H9 (cell line): ENCODE measurements around the gene GPATCH2. TPM values are rescaled to one million over a fixed set of nuclear protein-coding genes. Genes with fewer than 3 reads are reported as not detected.
A peak's percentile ranks its signal among the peaks of the same experiment; 100 is the strongest.

Source experiments
- DNase-seq: peaks from one replicate; pipeline ENCODE4 v3.0.0-alpha.2; 2017
- H2AFZ ChIP-seq: one replicate; pipeline ENCODE4 v1.6.1; 2013; ENCODE audit warnings: mild to moderate bottlenecking, low read length, control low read depth, moderate library complexity
- H2AK5ac ChIP-seq: 2 replicates; pipeline ENCODE4 v1.6.1; 2013; ENCODE audit warnings: low read length, control low read depth, mixed read lengths; ENCODE audit not compliant: insufficient read length
- H2BK120ac ChIP-seq: one replicate; pipeline ENCODE4 v1.6.1; 2013; ENCODE audit warnings: low read depth, mild to moderate bottlenecking, low read length, control low read depth, inconsistent platforms; ENCODE audit not compliant: poor library complexity, severe bottlenecking
- H2BK12ac ChIP-seq: 2 replicates; pipeline ENCODE4 v1.6.1; 2013; ENCODE audit warnings: low read length, control low read depth, mixed read lengths, low read depth; ENCODE audit not compliant: insufficient read length
- H2BK15ac ChIP-seq: 2 replicates; pipeline ENCODE4 v1.6.1; 2013; ENCODE audit warnings: low read depth, low read length, control low read depth
- H2BK20ac ChIP-seq: one replicate; pipeline ENCODE4 v1.6.1; 2013; ENCODE audit warnings: low read depth, mild to moderate bottlenecking, low read length, control low read depth, inconsistent platforms; ENCODE audit not compliant: poor library complexity, severe bottlenecking
- H2BK5ac ChIP-seq: 2 replicates; pipeline ENCODE4 v1.6.1; 2013; ENCODE audit warnings: low read length, control low read depth, mixed read lengths; ENCODE audit not compliant: insufficient read length
- H3K14ac ChIP-seq: 2 replicates; pipeline ENCODE4 v1.6.1; 2013; ENCODE audit warnings: low read length, control low read depth; ENCODE audit not compliant: insufficient read depth
- H3K18ac ChIP-seq: 2 replicates; pipeline ENCODE4 v1.6.1; 2013; ENCODE audit warnings: low read depth, mild to moderate bottlenecking, mixed read lengths, low read length, control low read depth; ENCODE audit not compliant: insufficient read length
- H3K23ac ChIP-seq: 2 replicates; pipeline ENCODE4 v1.6.1; 2013; ENCODE audit warnings: low read length, control low read depth, mixed read lengths, low read depth; ENCODE audit not compliant: insufficient read length
- H3K23me2 ChIP-seq: 2 replicates; pipeline ENCODE4 v1.6.1; 2013; ENCODE audit warnings: low read depth, mild to moderate bottlenecking, mixed read lengths, low read length, control low read depth; ENCODE audit not compliant: insufficient read length, poor library complexity, severe bottlenecking
- H3K27ac ChIP-seq: 2 replicates; pipeline ENCODE4 v1.5.1; 2013; ENCODE audit warnings: low read length, control low read depth, mixed read lengths, low read depth; ENCODE audit not compliant: insufficient read length
- H3K27me3 ChIP-seq: 2 replicates; pipeline ENCODE4 v1.6.1; 2013; ENCODE audit warnings: low read length, control low read depth, inconsistent platforms; ENCODE audit not compliant: insufficient read depth
- H3K4ac ChIP-seq: 2 replicates; pipeline ENCODE4 v1.6.1; 2013; ENCODE audit warnings: low read depth, mild to moderate bottlenecking, control low read depth, inconsistent platforms, low read length, moderate library complexity
- H3K4me1 ChIP-seq: 2 replicates; pipeline ENCODE4 v1.6.1; 2013; ENCODE audit warnings: low read length, control low read depth, inconsistent platforms; ENCODE audit not compliant: insufficient read depth
- H3K4me2 ChIP-seq: 2 replicates; pipeline ENCODE4 v1.6.1; 2013; ENCODE audit warnings: low read length, control low read depth, mixed read lengths; ENCODE audit not compliant: insufficient read length, insufficient read depth
- H3K56ac ChIP-seq: 2 replicates; pipeline ENCODE4 v1.6.1; 2013; ENCODE audit warnings: low read depth, mild to moderate bottlenecking, mixed read lengths, low read length, control low read depth; ENCODE audit not compliant: insufficient read length
- H3K79me1 ChIP-seq: 2 replicates; pipeline ENCODE4 v1.6.1; 2013; ENCODE audit warnings: low read depth, mild to moderate bottlenecking, moderate library complexity, low read length, control low read depth, inconsistent platforms; ENCODE audit not compliant: insufficient read depth, poor library complexity, severe bottlenecking
- H3K79me2 ChIP-seq: 2 replicates; pipeline ENCODE4 v1.6.1; 2013; ENCODE audit warnings: low read length, control low read depth, inconsistent platforms; ENCODE audit not compliant: insufficient read depth
- H3K9ac ChIP-seq: 2 replicates; pipeline ENCODE4 v1.6.1; 2013; ENCODE audit warnings: low read length, control low read depth, mixed read lengths; ENCODE audit not compliant: insufficient read length; ENCODE audit errors: extremely low read depth
- H3K9me3 ChIP-seq: one replicate; pipeline ENCODE4 v1.6.1; 2013; ENCODE audit warnings: low read depth, low read length, inconsistent platforms; ENCODE audit not compliant: control insufficient read depth
- H3T11ph ChIP-seq: one replicate; pipeline ENCODE4 v1.6.1; 2013; ENCODE audit warnings: mild to moderate bottlenecking, low read length, control low read depth, inconsistent platforms
- H4K20me1 ChIP-seq: one replicate; pipeline ENCODE4 v1.6.1; 2013; ENCODE audit not compliant: control insufficient read depth, insufficient read length, insufficient read depth
- H4K5ac ChIP-seq: 2 replicates; pipeline ENCODE4 v1.6.1; 2013; ENCODE audit warnings: low read depth, mild to moderate bottlenecking, mixed read lengths, low read length, control low read depth; ENCODE audit not compliant: insufficient read length
- H4K8ac ChIP-seq: replicated peaks from 2 replicates; pipeline ENCODE4 v1.6.1; 2013; ENCODE audit warnings: low read length, control low read depth, mixed read lengths, low read depth; ENCODE audit not compliant: insufficient read length
- H4K91ac ChIP-seq: 2 replicates; pipeline ENCODE4 v1.6.1; 2013; ENCODE audit warnings: low read depth, mild to moderate bottlenecking, moderate library complexity, mixed read lengths, low read length, control low read depth; ENCODE audit not compliant: insufficient read length
- H3K27ac Mint-ChIP-seq, 3 experiments: 2 replicates in 2 of 3; 3 replicates in 1 of 3; pipeline ENCODE4 v1.8.0; 2020 to 2021; ENCODE audit warnings: mixed read lengths in 3 of 3, mild to moderate bottlenecking in 1 of 3, moderate library complexity in 1 of 3
- H3K27me3 Mint-ChIP-seq: 2 replicates; pipeline ENCODE4 v1.8.0; 2021; ENCODE audit warnings: low read depth, mild to moderate bottlenecking, moderate library complexity, mixed read lengths
- H3K36me3 Mint-ChIP-seq, 3 experiments: 2 replicates in 2 of 3; 3 replicates in 1 of 3; pipeline ENCODE4 v1.8.0; 2020 to 2021; ENCODE audit warnings: low read depth in 3 of 3, mixed read lengths in 3 of 3; ENCODE audit not compliant: insufficient read depth in 1 of 3
- H3K4me1 Mint-ChIP-seq, 2 experiments: 2 replicates each; pipeline ENCODE4 v1.8.0; 2020; ENCODE audit warnings: mixed read lengths in 2 of 2
- H3K4me3 Mint-ChIP-seq, 2 experiments: 2 replicates in 1 of 2; 3 replicates in 1 of 2; pipeline ENCODE4 v1.8.0; 2020 to 2021; ENCODE audit warnings: mild to moderate bottlenecking in 2 of 2, mixed read lengths in 2 of 2, moderate library complexity in 1 of 2
- H3K9me3 Mint-ChIP-seq, 2 experiments: 2 replicates in 1 of 2; 3 replicates in 1 of 2; pipeline ENCODE4 v1.8.0; 2020; ENCODE audit warnings: mild to moderate bottlenecking in 2 of 2, mixed read lengths in 2 of 2, moderate library complexity in 1 of 2
- WGBS: extraction: QIAGEN DNeasy Blood & Tissue Kit; methylation state at CpG from one replicate; pipeline ENCODE4 v1.1.7; 2013; ENCODE audit warnings: missing lambda C conversion rate, low lambda C conversion rate, mixed read lengths; ENCODE audit not compliant: insufficient read length; ENCODE audit errors: extremely low coverage; 5-methylcytosine and 5-hydroxymethylcytosine counted together
- total RNA-seq: library from RNA; stranded (reverse); gene quantifications from 2 replicates; pipeline ENCODE4 v1.2.1, GENCODE V29; 2021
- TF ChIP-seq, protein P1 (sequence below): fragments of 200-600 bp; sonication (generic); conservative IDR thresholded peaks from 3 replicates; pipeline ENCODE4 v1.8.0; 2021; ENCODE audit warnings: antibody characterized with exemption, mild to moderate bottlenecking

Gene GPATCH2
- total RNA-seq, 1 experiment from 2014 or later, result 14.3 TPM

DNA sequence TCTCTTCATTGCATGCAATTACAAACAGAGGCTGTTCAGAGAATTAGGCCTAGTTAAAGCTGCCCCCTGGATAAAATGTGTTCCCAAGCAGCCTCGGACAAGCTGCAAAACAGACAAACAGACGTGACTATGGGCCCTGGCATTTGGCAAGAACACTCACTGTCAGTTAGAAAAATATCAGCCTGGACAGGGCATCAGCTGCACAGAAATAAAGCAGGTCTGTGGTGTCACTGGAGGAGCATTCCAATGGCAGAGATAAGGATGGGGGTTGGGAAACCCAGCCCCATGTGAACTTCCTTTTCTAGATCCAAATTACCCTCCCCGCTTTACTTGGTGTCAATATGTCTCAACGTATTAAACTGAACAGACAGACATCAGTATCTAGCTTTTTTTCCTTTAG lies 177.1 kb downstream of the GPATCH2 start:
- Mint-ChIP-seq H3K36me3 (no peaks in the 10 kb centered on the region; a peak in 2 of 7 replicates), H3K27me3 (no peaks in the 10 kb centered on the region), H3K27ac (peak overlapping the region in 1 of 3 experiments; percentile 50; a peak in 1 of 7 replicates), H3K4me3 (no peak overlapping the region), H3K9me3 (no peaks in the 10 kb centered on the region), H3K4me1 (no peaks in the 10 kb centered on the region; a peak in 1 of 4 replicates)
- H2BK120ac ChIP-seq, result no peak overlapping the region
- no peaks in the 10 kb centered on the region for H3K9me3 ChIP-seq
- DNase-seq, result no peak
- no peak overlapping the region for H4K91ac ChIP-seq
- H3K27me3 ChIP-seq, result no peaks in the 10 kb centered on the region
- H4K8ac ChIP-seq, result no peak overlapping the region
- H3K18ac ChIP-seq, result no peak overlapping the region
- no peak overlapping the region for H2BK20ac ChIP-seq
- no peaks in the 10 kb centered on the region for H3K79me1 ChIP-seq
- H2AFZ ChIP-seq, result no peak overlapping the region
- no peak overlapping the region for H3K9ac ChIP-seq
- H2BK12ac ChIP-seq, result no peak overlapping the region
- no peak overlapping the region for H2BK5ac ChIP-seq
- WGBS, result no CpG with 5 or more reads among the region's 4 CpGs
- H3K27ac ChIP-seq, result no peak overlapping the region
- H3K23ac ChIP-seq, result no peak overlapping the region
- H3T11ph ChIP-seq, result no peak overlapping the region
- no peak overlapping the region for H3K14ac ChIP-seq
- no peak overlapping the region for H2AK5ac ChIP-seq
- no peak overlapping the region for H2BK15ac ChIP-seq
- no peak overlapping the region for H3K56ac ChIP-seq
- H4K20me1 ChIP-seq, result no peaks in the 10 kb centered on the region
- H3K4ac ChIP-seq, result no peak overlapping the region
- TF ChIP-seq, protein P1, sequence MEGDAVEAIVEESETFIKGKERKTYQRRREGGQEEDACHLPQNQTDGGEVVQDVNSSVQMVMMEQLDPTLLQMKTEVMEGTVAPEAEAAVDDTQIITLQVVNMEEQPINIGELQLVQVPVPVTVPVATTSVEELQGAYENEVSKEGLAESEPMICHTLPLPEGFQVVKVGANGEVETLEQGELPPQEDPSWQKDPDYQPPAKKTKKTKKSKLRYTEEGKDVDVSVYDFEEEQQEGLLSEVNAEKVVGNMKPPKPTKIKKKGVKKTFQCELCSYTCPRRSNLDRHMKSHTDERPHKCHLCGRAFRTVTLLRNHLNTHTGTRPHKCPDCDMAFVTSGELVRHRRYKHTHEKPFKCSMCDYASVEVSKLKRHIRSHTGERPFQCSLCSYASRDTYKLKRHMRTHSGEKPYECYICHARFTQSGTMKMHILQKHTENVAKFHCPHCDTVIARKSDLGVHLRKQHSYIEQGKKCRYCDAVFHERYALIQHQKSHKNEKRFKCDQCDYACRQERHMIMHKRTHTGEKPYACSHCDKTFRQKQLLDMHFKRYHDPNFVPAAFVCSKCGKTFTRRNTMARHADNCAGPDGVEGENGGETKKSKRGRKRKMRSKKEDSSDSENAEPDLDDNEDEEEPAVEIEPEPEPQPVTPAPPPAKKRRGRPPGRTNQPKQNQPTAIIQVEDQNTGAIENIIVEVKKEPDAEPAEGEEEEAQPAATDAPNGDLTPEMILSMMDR, result no peak
- no peak overlapping the region for H4K5ac ChIP-seq
- H3K4me2 ChIP-seq, result no peak overlapping the region
- no peaks in the 10 kb centered on the region for H3K79me2 ChIP-seq
- no peaks in the 10 kb centered on the region for H3K23me2 ChIP-seq
- no peaks in the 10 kb centered on the region for H3K4me1 ChIP-seq
